LNCaP clone FGC (cell line): ENCODE data around the gene CTBP2.
"Not testable (repeated sequence)": the region's sequence is repeated elsewhere in the genome, so short reads cannot be mapped to it uniquely, and the experiment has no call there.

Source experiments
- DNase-seq: peaks from one replicate; pipeline ENCODE4 v3.0.0-alpha.2; 2011; ENCODE audit warnings: low read depth
- H3K4me3 ChIP-seq: 2 replicates; pipeline ENCODE4 v1.5.1; 2011; ENCODE audit warnings: mild to moderate bottlenecking, low read depth, low read length, control low read depth
- CTCF ChIP-seq: IDR thresholded peaks from 2 replicates; pipeline ENCODE4 v1.5.1; 2012; ENCODE audit warnings: mild to moderate bottlenecking; ENCODE audit not compliant: control insufficient read depth, insufficient read depth; ENCODE audit errors: extremely low read depth

Gene CTBP2

DNA sequence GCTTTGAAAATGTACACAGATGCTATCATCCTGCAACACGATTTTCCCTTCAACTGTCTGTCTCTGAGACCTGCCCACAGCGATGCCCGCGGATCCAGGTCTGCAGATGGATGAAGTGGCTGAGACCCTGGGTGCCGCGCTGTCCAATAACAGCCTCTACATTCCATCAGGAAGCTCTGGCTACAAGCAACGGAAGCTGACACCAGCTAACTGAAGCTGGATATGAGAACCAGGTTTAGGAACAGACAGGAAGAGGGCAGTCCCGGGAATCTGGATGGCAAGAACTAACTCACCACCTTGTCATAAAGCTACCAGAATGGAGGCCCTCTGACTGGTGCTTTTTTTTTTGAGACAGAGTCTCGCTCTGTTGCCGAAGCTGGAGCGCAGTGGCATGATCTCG is 32.3 kb upstream of the CTBP2 start:
- TF ChIP-seq CTCF, result no peak
- H3K4me3 ChIP-seq, result no peak overlapping the region
- no peak for DNase-seq

GRCh38 chr10:125192005-125192404 is 31.6 kb upstream of the CTBP2 start:
- no peak overlapping the region for H3K4me3 ChIP-seq
- no peak for DNase-seq

DNA sequence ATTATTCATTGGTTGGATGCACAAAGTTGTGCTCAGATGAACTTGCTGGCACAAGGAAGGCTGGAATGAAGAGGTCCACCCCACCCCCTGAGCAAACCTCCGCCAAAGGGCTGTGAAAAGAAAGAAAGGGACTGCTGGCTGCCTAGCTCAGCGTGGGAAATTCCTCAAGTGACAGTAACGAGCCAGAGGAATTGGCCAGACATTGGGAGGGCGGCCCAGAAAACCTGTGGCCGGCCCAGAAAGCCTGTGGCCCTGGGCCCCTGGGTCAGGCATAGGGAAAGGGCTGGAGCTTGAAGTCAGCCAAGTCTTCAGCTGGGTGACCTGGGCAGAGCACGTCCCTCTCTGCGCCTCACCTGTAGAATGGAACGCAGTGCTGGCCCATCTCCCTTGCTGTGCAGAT is 30.6 kb upstream of the CTBP2 start:
- TF ChIP-seq CTCF, result no peak
- H3K4me3 ChIP-seq, result no peak overlapping the region
- no peak for DNase-seq

More at GRCh38 chr10:125192005-125192404, 31.6 kb upstream of the CTBP2 start:
- no peak for TF ChIP-seq CTCF

GRCh38 chr10:125190414-125190813 is 30.1 kb upstream of the CTBP2 start:
- TF ChIP-seq CTCF, result no peak
- no peak overlapping the region for H3K4me3 ChIP-seq
- no peak for DNase-seq

DNA sequence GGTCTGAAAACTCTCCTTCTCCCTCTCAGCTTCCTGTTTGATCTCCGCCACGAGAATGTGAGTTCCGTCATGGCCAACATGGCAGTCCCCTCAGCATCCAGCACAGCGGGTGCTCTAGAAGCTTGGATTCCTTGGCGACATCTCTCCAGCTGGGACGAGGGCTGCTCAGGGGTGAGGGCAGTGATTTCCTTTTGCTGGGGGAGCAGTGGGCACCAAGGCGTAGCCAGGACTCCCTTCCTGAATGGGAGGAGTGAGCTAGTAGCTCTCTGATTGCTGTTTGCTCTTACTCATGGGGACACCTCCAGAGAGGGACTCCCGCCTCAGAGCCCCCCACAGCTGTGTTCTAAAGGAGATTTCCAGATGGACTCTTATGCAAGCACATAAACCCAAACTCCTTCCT is 28.8 kb upstream of the CTBP2 start:
- no peak for DNase-seq
- TF ChIP-seq CTCF, result no peak
- H3K4me3 ChIP-seq, result no peak overlapping the region

- no peak for DNase-seq
- no peak for TF ChIP-seq CTCF
- no peak overlapping the region for H3K4me3 ChIP-seq
These were observed 27.2 kb upstream of the CTBP2 start for GRCh38 chr10:125187238-125188194.

DNA sequence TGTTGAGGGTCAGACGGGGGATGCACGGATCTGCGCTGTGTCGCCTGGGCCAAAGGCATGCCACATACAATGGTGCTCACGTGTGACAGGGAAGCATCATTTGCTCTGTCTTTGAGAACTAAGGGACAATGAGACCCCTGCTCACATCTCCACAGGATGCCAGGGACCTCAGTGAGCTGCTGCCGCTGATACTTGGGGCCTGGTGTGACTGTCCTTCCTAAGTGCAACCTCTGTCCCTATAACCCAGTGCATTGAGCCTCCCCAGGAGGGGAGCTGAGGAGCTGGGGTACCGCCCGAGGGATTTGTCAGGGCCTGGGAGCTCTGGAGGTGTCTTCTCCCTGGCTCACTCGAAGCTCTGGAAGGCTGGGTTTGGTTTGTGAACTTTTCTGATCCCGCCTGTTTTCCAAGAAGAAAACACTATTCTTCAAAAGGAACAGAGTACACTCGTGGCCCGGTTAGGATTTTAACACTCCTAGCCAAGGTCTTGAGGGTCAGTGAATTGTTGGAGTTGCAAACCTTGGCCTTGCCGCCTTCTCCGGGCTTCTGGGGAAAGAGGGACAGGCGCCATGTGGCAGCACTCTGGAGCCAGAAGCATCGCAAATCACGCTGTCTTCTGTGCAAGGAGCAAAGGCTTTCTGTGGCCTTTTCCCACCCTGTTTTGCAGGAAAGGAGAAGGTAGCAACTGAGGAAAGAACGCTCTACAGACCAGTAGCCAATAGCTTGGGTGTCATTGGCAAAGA is 26.2 kb upstream of the CTBP2 start:
- TF ChIP-seq CTCF, result no peak
- no peak for DNase-seq
- no peak overlapping the region for H3K4me3 ChIP-seq

GRCh38 chr10:125179107-125179506 is 18.7 kb upstream of the CTBP2 start:
- not testable (repeated sequence) for H3K4me3 ChIP-seq, DNase-seq
